Suprapubic skin (tissue), 4 donors: ENCODE measurements around the gene PLXNA1. TPM values are rescaled to one million over a fixed set of nuclear protein-coding genes. Genes with fewer than 3 reads are reported as not detected.

Experiments used
- DNase-seq, 2 donors: peaks; one replicate each; pipeline ENCODE4 v3.0.0-alpha.2; 2019; ENCODE audit warnings: low spot score in 2 of 2
- H3K27ac ChIP-seq: fragments of 200-600 bp; sonication (generic); one replicate; pipeline ENCODE4 v1.5.1; 2019
- H3K27me3 ChIP-seq: fragments of 200-600 bp; sonication (generic); one replicate; pipeline ENCODE4 v1.5.1; 2019
- H3K36me3 ChIP-seq: fragments of 200-600 bp; sonication (generic); one replicate; pipeline ENCODE4 v1.5.1; 2019
- H3K4me1 ChIP-seq: fragments of 200-600 bp; sonication (generic); one replicate; pipeline ENCODE4 v1.5.1; 2019
- H3K4me3 ChIP-seq: fragments of 200-600 bp; sonication (generic); one replicate; pipeline ENCODE4 v1.5.1; 2019; ENCODE audit warnings: mild to moderate bottlenecking
- H3K9me3 ChIP-seq: fragments of 200-600 bp; sonication (generic); one replicate; pipeline ENCODE4 v1.5.1; 2019
- EP300 ChIP-seq: sonication (generic); formaldehyde crosslinking; IDR thresholded peaks from one replicate; pipeline ENCODE4 v1.6.1; 2017; ENCODE audit warnings: antibody characterized with exemption
- POLR2A ChIP-seq, 2 donors: fragments of 450-650 bp; IDR thresholded peaks; one replicate each; pipeline ENCODE4 v1.6.1; 2017; ENCODE audit warnings: antibody characterized with exemption in 2 of 2, mild to moderate bottlenecking in 2 of 2, moderate library complexity in 2 of 2
- POLR2AphosphoS5 ChIP-seq, 3 donors: sonication (generic); formaldehyde crosslinking; IDR thresholded peaks; one replicate each; pipeline ENCODE4 v1.6.1; 2017; ENCODE audit warnings: antibody characterized with exemption in 3 of 3
- WGBS: methylation state at CpG from one replicate; pipeline ENCODE4 v1.1.5; 2018; 5-methylcytosine and 5-hydroxymethylcytosine counted together
- total RNA-seq, 4 donors: library from RNA; depleted of rRNA; stranded (reverse); fragments of >200 nt; gene quantifications; one replicate each; pipeline ENCODE4 v1.1.0, GENCODE V29; 2016
- TF ChIP-seq, protein P1 (sequence below), 2 donors: fragments of 200-600 bp in 1 of 2; fragments of 450-650 bp in 1 of 2; sonication (generic) in 1 of 2; IDR thresholded peaks; one replicate each; pipeline ENCODE4 v1.5.1; 2016 to 2019; ENCODE audit warnings: antibody characterized with exemption in 2 of 2, mild to moderate bottlenecking in 1 of 2, moderate library complexity in 1 of 2

PLXNA1 gene
- total RNA-seq, 4 donors from 2014 or later, result 48.4 to 77.9 (median 59.4) TPM

- H3K27me3 ChIP-seq, result no peaks in the 10 kb centered on the region
- no peak overlapping the region for H3K27ac ChIP-seq
- H3K9me3 ChIP-seq, result peaks cover 4% of the 10 kb centered on the region
- H3K4me3 ChIP-seq, result no peak overlapping the region
- peaks cover 11% of the 10 kb centered on the region for H3K4me1 ChIP-seq
- no peak for DNase-seq
- TF ChIP-seq POLR2AphosphoS5 (IDR thresholded peaks at IDR 0.05), result no peak
- TF ChIP-seq, protein P1, sequence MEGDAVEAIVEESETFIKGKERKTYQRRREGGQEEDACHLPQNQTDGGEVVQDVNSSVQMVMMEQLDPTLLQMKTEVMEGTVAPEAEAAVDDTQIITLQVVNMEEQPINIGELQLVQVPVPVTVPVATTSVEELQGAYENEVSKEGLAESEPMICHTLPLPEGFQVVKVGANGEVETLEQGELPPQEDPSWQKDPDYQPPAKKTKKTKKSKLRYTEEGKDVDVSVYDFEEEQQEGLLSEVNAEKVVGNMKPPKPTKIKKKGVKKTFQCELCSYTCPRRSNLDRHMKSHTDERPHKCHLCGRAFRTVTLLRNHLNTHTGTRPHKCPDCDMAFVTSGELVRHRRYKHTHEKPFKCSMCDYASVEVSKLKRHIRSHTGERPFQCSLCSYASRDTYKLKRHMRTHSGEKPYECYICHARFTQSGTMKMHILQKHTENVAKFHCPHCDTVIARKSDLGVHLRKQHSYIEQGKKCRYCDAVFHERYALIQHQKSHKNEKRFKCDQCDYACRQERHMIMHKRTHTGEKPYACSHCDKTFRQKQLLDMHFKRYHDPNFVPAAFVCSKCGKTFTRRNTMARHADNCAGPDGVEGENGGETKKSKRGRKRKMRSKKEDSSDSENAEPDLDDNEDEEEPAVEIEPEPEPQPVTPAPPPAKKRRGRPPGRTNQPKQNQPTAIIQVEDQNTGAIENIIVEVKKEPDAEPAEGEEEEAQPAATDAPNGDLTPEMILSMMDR (IDR thresholded peaks at IDR 0.05), result no peak
- 83% methylated on average over 4 of the region's 5 CpGs for WGBS
- H3K36me3 ChIP-seq, result no peaks in the 10 kb centered on the region
Measured at GRCh38 chr3:126978291-126978690, 4.6 kb upstream of the PLXNA1 start.

GRCh38 chr3:126979046-126979628 lies 3.8 kb upstream of the PLXNA1 start:
- Histone ChIP-seq H3K4me1 (peaks cover 17% of the 10 kb centered on the region), H3K27me3 (no peaks in the 10 kb centered on the region), H3K27ac (no peak overlapping the region), H3K36me3 (no peaks in the 10 kb centered on the region), H3K4me3 (no peak overlapping the region), H3K9me3 (peaks cover 4% of the 10 kb centered on the region)
- TF ChIP-seq, protein P1 (IDR thresholded peaks at IDR 0.05), result no peak
- no peak for TF ChIP-seq EP300
- TF ChIP-seq POLR2A (IDR thresholded peaks at IDR 0.05), result no peak
- no peak for TF ChIP-seq POLR2AphosphoS5 (IDR thresholded peaks at IDR 0.05)
- 44% methylated on average over 5 of the region's 5 CpGs for WGBS
- no peak for DNase-seq

- Histone ChIP-seq H3K4me3 (no peak overlapping the region), H3K4me1 (peaks cover 29% of the 10 kb centered on the region), H3K27ac (no peak overlapping the region), H3K9me3 (no peaks in the 10 kb centered on the region), H3K36me3 (no peaks in the 10 kb centered on the region), H3K27me3 (no peaks in the 10 kb centered on the region)
- DNase-seq, result no peak
- 87% methylated on average over 12 of the region's 15 CpGs for WGBS
- no peak for TF ChIP-seq POLR2AphosphoS5 (IDR thresholded peaks at IDR 0.05)
- TF ChIP-seq EP300, result no peak
- TF ChIP-seq POLR2A (IDR thresholded peaks at IDR 0.05), result no peak
- TF ChIP-seq, protein P1 (IDR thresholded peaks at IDR 0.05), result no peak
Measured at GRCh38 chr3:126980266-126980811, 2.6 kb upstream of the PLXNA1 start.

DNA sequence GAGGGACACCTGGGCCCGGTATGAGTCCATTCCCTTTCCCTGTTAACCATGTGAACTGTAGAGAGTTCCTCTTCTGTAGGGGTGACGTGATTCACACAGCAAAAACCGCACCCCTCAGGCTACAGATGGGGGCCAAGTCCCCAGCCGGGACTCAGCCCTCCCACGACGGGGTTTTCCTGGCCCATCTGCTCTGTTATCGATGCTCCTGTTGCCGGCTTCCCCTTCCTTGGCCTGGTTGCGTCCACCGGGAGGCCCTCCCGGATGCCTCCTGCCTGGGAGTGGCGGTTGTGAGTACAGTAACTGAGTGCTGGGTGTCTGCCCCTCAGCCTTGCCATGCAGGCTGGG lies 817 bp upstream of the PLXNA1 start:
- no peak for DNase-seq
- Histone ChIP-seq H3K27me3 (no peaks in the 10 kb centered on the region), H3K4me1 (peaks cover 46% of the 10 kb centered on the region), H3K4me3 (peak overlapping the region; percentile 37), H3K27ac (peak overlapping the region; percentile 49), H3K9me3 (no peaks in the 10 kb centered on the region), H3K36me3 (no peaks in the 10 kb centered on the region)
- 3% methylated on average over 11 of the region's 12 CpGs for WGBS
- TF ChIP-seq, protein P1 (IDR thresholded peaks at IDR 0.05), result no peak
- no peak for TF ChIP-seq EP300
- TF ChIP-seq POLR2A (IDR thresholded peaks at IDR 0.05), result no peak
- no peak for TF ChIP-seq POLR2AphosphoS5 (IDR thresholded peaks at IDR 0.05)

DNA sequence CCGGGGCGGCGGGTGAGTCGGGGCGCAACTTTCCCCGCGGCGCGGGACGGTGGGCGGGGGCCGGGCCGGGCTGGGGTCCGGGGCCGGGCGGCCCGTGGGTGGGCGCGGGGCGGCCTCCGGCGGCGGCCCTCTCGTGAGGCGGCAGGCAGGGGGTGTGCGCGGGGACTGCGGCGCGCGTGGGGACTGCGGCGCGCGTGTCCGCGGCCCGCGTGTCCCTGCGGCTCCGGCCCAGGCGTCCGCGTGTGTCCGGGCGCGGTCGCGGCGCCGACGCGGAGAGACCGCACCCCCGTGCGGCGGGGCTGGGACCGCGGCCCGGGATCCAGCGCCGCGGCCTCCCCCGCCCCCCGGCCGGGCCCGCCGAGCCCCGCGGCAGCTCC lies 349 bp downstream of the PLXNA1 start:
- peak overlapping the region; percentile 39 for H3K27ac ChIP-seq
- no peaks in the 10 kb centered on the region for H3K9me3 ChIP-seq
- no peaks in the 10 kb centered on the region for H3K27me3 ChIP-seq
- WGBS, result no CpG with 5 or more reads among the region's 70 CpGs
- H3K4me1 ChIP-seq, result peaks cover 48% of the 10 kb centered on the region
- TF ChIP-seq POLR2AphosphoS5 (IDR thresholded peaks at IDR 0.05) (no peak), POLR2A (IDR thresholded peaks at IDR 0.05) (no peak), EP300 (no peak)
- TF ChIP-seq, protein P1 (IDR thresholded peaks at IDR 0.05), result no peak
- DNase-seq, result no peak
- H3K36me3 ChIP-seq, result peaks cover under 1% of the 10 kb centered on the region
- H3K4me3 ChIP-seq, result peak overlapping the region; percentile 76
